Heart left ventricle (tissue), 13 donors: ENCODE data around the gene AAK1.

ENCODE experiments used
- POLR2A ChIP-seq, 2 donors: fragments of 450-650 bp; IDR thresholded peaks; one replicate each; pipeline ENCODE4 v1.6.1; 2017; ENCODE audit warnings: antibody characterized with exemption in 2 of 2, mild to moderate bottlenecking in 2 of 2, moderate library complexity in 2 of 2
- TF ChIP-seq, protein P1 (sequence below), 12 donors: fragments of 200-600 bp; sonication (generic) in 4 of 12; IDR thresholded peaks; one replicate each; pipeline versions ENCODE4 v1.5.0 to v1.8.0; 2018 to 2022; ENCODE audit warnings: antibody characterized with exemption in 12 of 12, mild to moderate bottlenecking in 5 of 12
- donor health status: ischemic (EF 13 %, LVEDD 7.1; RV severe dilation, severe dysfunction).
- donor health status: DM: no; HTN: yes; CAD: no.
- donor health status: DM: no; HTN: no; CAD: no.
- donor health status: ischemic (EF 25% LVEDD 6.9; RV normal size, moderate dysfunction).
- donor health status: ischemic (EF 25% LVEDD 5.7; RV mildly dilated, moderate dysfunction).
- donor health status: ischemic (EF 35%, LVEDD 5.7; RV mildly dilated, moderate dysfunction).
- donor health status: nonischemic (EF 11% LVEDD 7.7; RV severe dilation, severe dysfunction).
- donor health status: DM: yes; HTN: yes; CAD: no.
- donor health status: PGD.
- donor health status: ischemic (EF 29% LVEDD 5.4; RV normal size, mild dysfunction).
- donor health status: nonischemic (EF 23%, LVEDD 6.1; RV moderate dilation, normal function).

DNA sequence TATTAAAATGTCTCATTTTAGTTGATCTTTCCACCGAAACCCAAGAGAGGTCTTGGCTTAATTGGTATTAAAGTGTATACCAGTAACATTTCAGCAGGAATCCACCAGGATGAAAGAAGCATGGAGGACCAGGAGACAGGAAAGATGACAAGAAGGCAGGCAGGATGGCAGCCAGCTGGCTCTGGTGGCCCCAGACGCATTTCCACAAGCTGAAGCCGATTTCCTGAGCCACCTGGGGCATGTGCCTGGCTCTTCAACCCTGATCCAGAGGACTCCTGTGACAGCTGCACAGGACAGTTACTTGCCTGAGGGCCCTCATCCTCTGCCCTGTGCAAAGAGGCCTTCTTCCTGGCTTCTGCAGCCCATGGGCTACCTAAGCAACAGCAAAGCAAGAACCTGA lies 149.4 kb downstream of the AAK1 start:
- TF ChIP-seq, protein P1, sequence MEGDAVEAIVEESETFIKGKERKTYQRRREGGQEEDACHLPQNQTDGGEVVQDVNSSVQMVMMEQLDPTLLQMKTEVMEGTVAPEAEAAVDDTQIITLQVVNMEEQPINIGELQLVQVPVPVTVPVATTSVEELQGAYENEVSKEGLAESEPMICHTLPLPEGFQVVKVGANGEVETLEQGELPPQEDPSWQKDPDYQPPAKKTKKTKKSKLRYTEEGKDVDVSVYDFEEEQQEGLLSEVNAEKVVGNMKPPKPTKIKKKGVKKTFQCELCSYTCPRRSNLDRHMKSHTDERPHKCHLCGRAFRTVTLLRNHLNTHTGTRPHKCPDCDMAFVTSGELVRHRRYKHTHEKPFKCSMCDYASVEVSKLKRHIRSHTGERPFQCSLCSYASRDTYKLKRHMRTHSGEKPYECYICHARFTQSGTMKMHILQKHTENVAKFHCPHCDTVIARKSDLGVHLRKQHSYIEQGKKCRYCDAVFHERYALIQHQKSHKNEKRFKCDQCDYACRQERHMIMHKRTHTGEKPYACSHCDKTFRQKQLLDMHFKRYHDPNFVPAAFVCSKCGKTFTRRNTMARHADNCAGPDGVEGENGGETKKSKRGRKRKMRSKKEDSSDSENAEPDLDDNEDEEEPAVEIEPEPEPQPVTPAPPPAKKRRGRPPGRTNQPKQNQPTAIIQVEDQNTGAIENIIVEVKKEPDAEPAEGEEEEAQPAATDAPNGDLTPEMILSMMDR (IDR thresholded peaks at IDR 0.05), result no peak
- no peak for TF ChIP-seq POLR2A (IDR thresholded peaks at IDR 0.05)
